Activated CD8-positive, alpha-beta memory T cell treated with anti-CD3 and anti-CD28 coated beads for 1 hour (primary cell): ENCODE data around the gene EPHA5.

Experiments
- DNase-seq, 2 donors: peaks; one replicate each; pipeline ENCODE4 v3.0.0-alpha.2; 2020; ENCODE audit warnings: low read depth in 1 of 2; ENCODE audit errors: extremely low read depth in 1 of 2

EPHA5 gene

GRCh38 chr4:65670331-65671031, at the start of gene EPHA5:
Gene EPHA5 (minus strand): TSS chr4:65670489. CDS start chr4:65669742, 747 bp downstream.
- DNase-seq, result no peak

GRCh38 chr4:65719635-65720034, 49.3 kb upstream of the EPHA5 start:
- no peak for DNase-seq

GRCh38 chr4:65698631-65699030, 28.3 kb upstream of the EPHA5 start:
- DNase-seq, result no peak

GRCh38 chr4:65696436-65696835, 26.1 kb upstream of the EPHA5 start:
- DNase-seq, result no peak

GRCh38 chr4:65671372-65671771, 1.1 kb upstream of the EPHA5 start:
- DNase-seq, result no peak

GRCh38 chr4:65670020-65670330, 314 bp downstream of the EPHA5 start:
- DNase-seq, result no peak

- no peak for DNase-seq
These were observed 924 bp downstream of the EPHA5 start for GRCh38 chr4:65669111-65670019.

GRCh38 chr4:65668201-65669089, 1.8 kb downstream of the EPHA5 start:
- no peak for DNase-seq

GRCh38 chr4:65667506-65668041, 2.7 kb downstream of the EPHA5 start:
- no peak for DNase-seq

- DNase-seq, result no peak
These were observed 4.3 kb downstream of the EPHA5 start for GRCh38 chr4:65665771-65666523.

- no peak for DNase-seq
These were observed 8.8 kb downstream of the EPHA5 start for GRCh38 chr4:65661471-65661870.

GRCh38 chr4:65658117-65658516, 12.2 kb downstream of the EPHA5 start:
- DNase-seq, result no peak

GRCh38 chr4:65656008-65656407, 14.3 kb downstream of the EPHA5 start:
- no peak for DNase-seq

- DNase-seq, result no peak
These were observed 15.3 kb downstream of the EPHA5 start for GRCh38 chr4:65654976-65655375.

- DNase-seq, result no peak
These were observed 16.4 kb downstream of the EPHA5 start for GRCh38 chr4:65653740-65654361.

GRCh38 chr4:65651751-65652150, 18.5 kb downstream of the EPHA5 start:
- no peak for DNase-seq

GRCh38 chr4:65651031-65651430, 19.3 kb downstream of the EPHA5 start:
- DNase-seq, result no peak

- no peak for DNase-seq
These were observed 24.2 kb downstream of the EPHA5 start for GRCh38 chr4:65646136-65646535.

- DNase-seq, result no peak
These were observed 25.1 kb downstream of the EPHA5 start for GRCh38 chr4:65645185-65645584.
